ENCODE results near the gene DNASE1L1.

Gene DNASE1L1

GRCh38 chrX:154441564-154441963 is 32.5 kb upstream of the DNASE1L1 start:
- peaks cover 34% of the 10 kb centered on the region for H3K4me1 ChIP-seq (ENCODE audit: insufficient read depth, low read length)
- no peak overlapping the region for H3K4me2 ChIP-seq (ENCODE audit: insufficient read depth, low read length)
- TF ChIP-seq EZH2 (IDR thresholded peaks at IDR 0.05; ENCODE audit: borderline replicate concordance, low read depth, low read length, severe bottlenecking), result no peak
- no peak for TF ChIP-seq CTCF (IDR thresholded peaks at IDR 0.05; ENCODE audit: borderline replicate concordance, extremely low read depth, low read length, poor library complexity, severe bottlenecking)
- ATAC-seq (ENCODE audit: insufficient read depth, low read depth), result no peak
- no peak for DNase-seq
- no peak overlapping the region for H2AFZ ChIP-seq (ENCODE audit: low read depth, low read length)
- H3K79me2 ChIP-seq (ENCODE audit: insufficient read depth, low read length), result peaks cover 31% of the 10 kb centered on the region
- no peaks in the 10 kb centered on the region for H3K9me3 ChIP-seq (ENCODE audit: insufficient read depth, low read length, severe bottlenecking)
- H3K27ac ChIP-seq (ENCODE audit: low read length), result no peak overlapping the region
- peaks cover 31% of the 10 kb centered on the region for H4K20me1 ChIP-seq (ENCODE audit: insufficient read depth, low read length)
- no peaks in the 10 kb centered on the region for H3K27me3 ChIP-seq (ENCODE audit: insufficient read depth, low read length, poor library complexity)
- peaks cover 43% of the 10 kb centered on the region for H3K36me3 ChIP-seq (ENCODE audit: insufficient read depth, low read length)
- no peak overlapping the region for H3K9ac ChIP-seq (ENCODE audit: low read depth, low read length)
- no peak overlapping the region for H3K4me3 ChIP-seq (ENCODE audit: low read depth in 1 of 2, low read length in 2 of 2)

GRCh38 chrX:154440623-154441357 is 31.7 kb upstream of the DNASE1L1 start:
- peaks cover 31% of the 10 kb centered on the region for H4K20me1 ChIP-seq (ENCODE audit: insufficient read depth, low read length)
- H3K36me3 ChIP-seq (ENCODE audit: insufficient read depth, low read length), result peaks cover 46% of the 10 kb centered on the region
- no peak overlapping the region for H3K9ac ChIP-seq (ENCODE audit: low read depth, low read length)
- H3K9me3 ChIP-seq (ENCODE audit: insufficient read depth, low read length, severe bottlenecking), result no peaks in the 10 kb centered on the region
- no peak overlapping the region for H2AFZ ChIP-seq (ENCODE audit: low read depth, low read length)
- ATAC-seq (ENCODE audit: insufficient read depth, low read depth), result no peak
- DNase-seq, result no peak
- no peak overlapping the region for H3K27ac ChIP-seq (ENCODE audit: low read length)
- peaks cover 41% of the 10 kb centered on the region for H3K4me1 ChIP-seq (ENCODE audit: insufficient read depth, low read length)
- H3K4me3 ChIP-seq (ENCODE audit: low read depth in 1 of 2, low read length in 2 of 2), result no peak overlapping the region
- H3K4me2 ChIP-seq (ENCODE audit: insufficient read depth, low read length), result no peak overlapping the region
- peaks cover 31% of the 10 kb centered on the region for H3K79me2 ChIP-seq (ENCODE audit: insufficient read depth, low read length)
- no peaks in the 10 kb centered on the region for H3K27me3 ChIP-seq (ENCODE audit: insufficient read depth, low read length, poor library complexity)
- TF ChIP-seq EZH2 (IDR thresholded peaks at IDR 0.05; ENCODE audit: borderline replicate concordance, low read depth, low read length, severe bottlenecking) (no peak), CTCF (IDR thresholded peaks at IDR 0.05; ENCODE audit: borderline replicate concordance, extremely low read depth, low read length, poor library complexity, severe bottlenecking) (no peak)

GRCh38 chrX:154439841-154440240 is 30.8 kb upstream of the DNASE1L1 start:
- peaks cover 31% of the 10 kb centered on the region for H4K20me1 ChIP-seq (ENCODE audit: insufficient read depth, low read length)
- no peak overlapping the region for H3K4me3 ChIP-seq (ENCODE audit: low read depth in 1 of 2, low read length in 2 of 2)
- ATAC-seq (ENCODE audit: insufficient read depth, low read depth) (no peak), DNase-seq (no peak)
- peaks cover 43% of the 10 kb centered on the region for H3K4me1 ChIP-seq (ENCODE audit: insufficient read depth, low read length)
- TF ChIP-seq CTCF (IDR thresholded peaks at IDR 0.05; ENCODE audit: borderline replicate concordance, extremely low read depth, low read length, poor library complexity, severe bottlenecking), result no peak
- no peak for TF ChIP-seq EZH2 (IDR thresholded peaks at IDR 0.05; ENCODE audit: borderline replicate concordance, low read depth, low read length, severe bottlenecking)
- peaks cover 56% of the 10 kb centered on the region for H3K36me3 ChIP-seq (ENCODE audit: insufficient read depth, low read length)
- H3K27ac ChIP-seq (ENCODE audit: low read length), result no peak overlapping the region
- no peak overlapping the region for H3K9ac ChIP-seq (ENCODE audit: low read depth, low read length)
- H2AFZ ChIP-seq (ENCODE audit: low read depth, low read length), result no peak overlapping the region
- H3K79me2 ChIP-seq (ENCODE audit: insufficient read depth, low read length), result peaks cover 31% of the 10 kb centered on the region
- H3K4me2 ChIP-seq (ENCODE audit: insufficient read depth, low read length), result no peak overlapping the region
- H3K27me3 ChIP-seq (ENCODE audit: insufficient read depth, low read length, poor library complexity), result no peaks in the 10 kb centered on the region
- no peaks in the 10 kb centered on the region for H3K9me3 ChIP-seq (ENCODE audit: insufficient read depth, low read length, severe bottlenecking)

Measured in DND-41 (cell line).